Left forelimb (tissue), 1 donor: ENCODE measurements around the gene CYP27A1.
"Not testable (repeated sequence)": the region's sequence is repeated elsewhere in the genome, so short reads cannot be mapped to it uniquely, and the experiment has no call there.

ENCODE experiments used
- DNase-seq: peaks from one replicate; pipeline ENCODE4 v3.0.0-alpha.2; 2018; ENCODE audit warnings: low spot score

The CYP27A1 gene

DNA sequence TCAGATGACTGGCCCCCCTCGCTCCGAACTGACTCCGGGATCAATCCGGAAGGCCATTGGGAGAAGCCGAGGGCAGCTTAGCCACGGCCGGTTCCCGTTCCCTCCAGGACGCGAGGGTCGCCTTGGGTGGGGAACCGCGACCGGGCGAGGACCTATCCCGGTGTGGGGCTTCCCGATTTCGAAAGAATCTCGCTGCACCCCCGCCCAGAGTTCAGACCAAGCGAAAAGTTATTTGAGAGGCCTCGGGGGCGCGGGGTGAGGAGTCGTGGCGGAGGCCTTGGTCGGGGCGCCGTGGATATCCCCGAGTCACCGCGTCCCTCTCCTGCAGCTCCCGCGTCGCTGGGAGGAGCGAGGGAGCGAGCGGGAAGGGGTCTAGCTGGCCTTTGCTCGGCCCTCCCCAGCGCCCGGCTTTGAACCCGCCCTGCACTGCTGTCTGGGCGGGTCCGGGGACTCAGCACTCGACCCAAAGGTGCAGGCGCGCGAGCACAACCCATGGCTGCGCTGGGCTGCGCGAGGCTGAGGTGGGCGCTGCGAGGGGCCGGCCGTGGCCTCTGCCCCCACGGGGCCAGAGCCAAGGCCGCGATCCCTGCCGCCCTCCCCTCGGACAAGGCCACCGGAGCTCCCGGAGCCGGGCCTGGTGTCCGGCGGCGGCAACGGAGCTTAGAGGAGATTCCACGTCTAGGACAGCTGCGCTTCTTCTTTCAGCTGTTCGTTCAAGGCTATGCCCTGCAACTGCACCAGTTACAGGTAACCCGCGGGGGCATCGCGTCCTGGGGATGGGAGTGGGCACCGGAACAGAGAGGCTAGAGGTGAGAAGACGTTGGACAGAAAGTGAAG, at the start of gene CYP27A1:
TSS of gene CYP27A1 (plus strand) at position 457 of the 837 bp plus-strand sequence. CDS start at position 493, 36 bp downstream.
- peak; percentile 75 for DNase-seq

DNA sequence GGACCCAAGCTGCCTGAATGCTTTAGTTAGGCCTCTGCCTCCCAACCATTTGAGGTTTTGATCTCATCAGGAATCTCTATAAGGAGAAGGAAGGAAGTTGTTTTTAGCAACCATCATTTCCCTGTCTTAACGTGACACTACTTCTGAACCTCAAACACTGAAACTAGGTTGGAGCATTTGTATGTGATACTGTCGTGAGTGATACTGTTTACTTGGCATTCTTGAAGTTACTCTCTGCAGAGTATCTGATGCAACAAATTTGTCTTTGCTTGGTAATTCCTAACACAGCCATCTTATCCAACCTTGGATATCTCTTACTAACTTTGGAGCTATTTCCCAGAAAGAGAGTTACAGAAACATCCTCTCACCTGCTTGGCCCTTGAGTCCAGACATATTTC, 49.2 kb upstream of the CYP27A1 start:
- DNase-seq: no peak

DNA sequence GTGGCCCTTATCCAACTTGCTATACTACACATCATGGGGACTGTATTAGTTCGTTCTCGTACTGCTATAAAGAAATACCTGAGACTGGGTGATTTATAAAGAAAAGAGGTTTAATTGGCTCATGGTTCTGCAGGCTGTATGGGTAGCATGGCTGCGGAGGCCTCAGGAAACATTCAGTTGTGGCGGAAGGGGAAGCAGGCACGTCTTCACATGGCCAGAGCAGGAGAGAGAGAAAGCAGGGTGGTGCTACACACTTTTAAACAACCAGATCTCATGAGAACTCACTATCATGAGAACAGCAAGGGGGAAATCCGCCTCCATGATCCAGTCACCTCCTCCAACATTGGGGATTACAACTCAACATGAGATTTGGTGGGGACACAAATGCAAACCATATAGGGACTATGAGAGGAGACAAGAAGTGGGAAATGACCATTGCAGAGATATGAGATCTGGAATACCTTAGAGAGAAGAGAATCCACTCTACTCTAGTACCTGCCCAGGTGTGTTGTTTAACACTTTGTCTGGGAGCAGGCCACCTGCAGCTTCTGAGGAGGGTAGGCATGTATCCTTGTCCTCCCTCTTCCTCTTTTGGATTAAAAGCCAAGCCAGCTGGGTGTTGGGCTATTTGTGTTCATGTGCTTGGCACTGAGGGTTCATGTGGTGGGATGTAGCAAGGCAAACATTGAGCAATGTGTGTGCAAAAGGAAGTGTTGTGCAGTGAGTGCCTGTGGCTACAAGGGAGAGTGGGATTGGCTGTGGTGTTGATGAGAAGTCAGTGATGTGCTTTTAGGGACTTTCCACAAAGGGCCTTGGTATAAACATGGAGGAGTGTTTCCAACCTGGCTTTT, 48.6 kb upstream of the CYP27A1 start:
- DNase-seq: no peak

DNA sequence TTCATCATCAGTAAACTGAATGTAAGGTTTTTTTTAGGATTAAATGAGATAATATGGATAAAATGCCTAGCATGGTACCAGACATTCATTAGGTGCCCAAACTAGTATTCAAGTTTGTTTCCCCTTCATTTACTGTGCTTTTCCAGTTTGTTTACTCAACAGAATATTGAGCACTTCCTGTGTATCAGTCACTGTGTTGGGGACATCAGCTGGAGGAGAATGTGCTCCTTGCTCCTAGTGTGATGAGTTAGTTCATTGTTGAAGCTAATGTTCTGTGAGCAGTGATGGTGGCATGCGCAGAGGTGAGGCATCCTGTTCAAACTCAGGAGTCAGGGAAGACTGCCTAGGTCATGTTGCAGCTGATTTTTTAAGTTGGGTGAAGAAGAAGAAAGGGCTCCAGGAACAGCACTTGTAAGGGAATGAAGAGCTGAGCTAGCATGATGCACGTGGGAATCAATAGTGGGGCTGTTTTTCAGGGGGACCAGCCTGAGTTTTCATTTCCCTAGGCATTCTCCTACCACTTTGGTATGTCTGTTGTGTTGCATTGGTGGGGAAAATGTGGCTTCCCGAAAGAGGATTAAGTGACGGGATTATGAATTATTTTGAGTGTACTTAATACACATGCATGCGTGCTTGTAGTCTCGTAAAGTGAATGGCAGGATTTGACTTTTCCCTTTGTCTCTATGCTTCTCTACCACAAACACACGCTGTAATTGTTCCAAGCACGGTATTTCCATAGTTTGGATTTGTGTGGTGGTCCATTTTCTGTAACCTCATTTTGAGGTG, 47.6 kb upstream of the CYP27A1 start:
- no peak for DNase-seq

DNA sequence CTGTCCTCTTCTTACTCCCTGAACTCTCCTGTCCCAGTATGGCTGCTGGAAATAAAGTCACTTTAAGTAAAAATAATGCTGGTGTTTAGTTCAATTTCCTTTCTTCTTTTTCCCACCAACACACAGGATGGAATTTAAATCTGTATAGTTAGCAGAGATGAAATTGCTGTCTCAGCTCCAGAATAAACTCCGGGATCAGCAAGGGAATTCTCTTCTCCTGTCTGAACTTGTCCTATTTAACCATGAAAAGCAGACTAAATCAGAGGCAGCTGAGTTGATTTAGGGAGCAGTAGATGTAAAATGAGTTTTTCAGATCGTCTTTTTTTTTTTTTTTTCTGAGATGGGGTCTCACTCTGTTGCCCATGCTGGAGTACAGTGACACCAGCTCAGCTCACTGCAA, 45.4 kb upstream of the CYP27A1 start:
- no peak for DNase-seq

DNA sequence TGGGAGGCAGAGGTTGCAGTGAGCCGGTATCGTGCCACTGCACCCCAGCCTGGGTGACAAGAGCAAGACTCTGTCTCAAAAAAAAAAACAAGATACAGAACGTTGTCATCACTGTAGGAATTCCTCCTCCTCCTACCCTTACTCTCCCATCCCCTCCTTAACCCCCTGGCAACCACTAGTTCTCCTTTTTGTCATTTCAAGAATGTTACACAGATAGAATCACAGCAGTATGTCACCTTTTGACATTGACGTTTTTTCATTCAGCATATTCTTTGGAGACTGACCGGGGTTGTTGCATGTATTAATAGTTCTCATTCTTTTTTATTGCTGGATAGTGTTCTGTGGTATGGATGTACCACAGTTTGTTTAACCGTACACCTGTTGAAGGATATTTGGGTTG, 38.9 kb upstream of the CYP27A1 start:
- DNase-seq: no peak

DNA sequence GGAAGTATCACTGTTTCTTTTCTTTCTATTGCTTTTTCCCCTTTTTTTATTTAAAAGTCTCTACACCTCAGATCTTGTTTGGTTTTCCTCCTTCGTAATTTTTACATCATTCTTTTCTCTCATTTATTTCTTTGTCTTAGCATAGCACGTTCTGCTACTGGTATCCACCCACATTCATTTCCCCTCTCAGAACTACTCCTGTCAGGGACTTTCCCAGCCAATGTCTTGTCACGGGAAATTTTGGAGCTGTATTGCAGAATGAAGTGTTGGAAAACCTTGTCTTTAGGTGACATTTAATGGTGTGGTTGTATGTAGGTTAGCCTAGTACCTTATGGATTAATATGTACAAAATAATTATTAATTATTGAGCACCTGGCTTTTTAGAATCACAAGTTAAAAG, 37.3 kb upstream of the CYP27A1 start:
- DNase-seq: no peak

DNA sequence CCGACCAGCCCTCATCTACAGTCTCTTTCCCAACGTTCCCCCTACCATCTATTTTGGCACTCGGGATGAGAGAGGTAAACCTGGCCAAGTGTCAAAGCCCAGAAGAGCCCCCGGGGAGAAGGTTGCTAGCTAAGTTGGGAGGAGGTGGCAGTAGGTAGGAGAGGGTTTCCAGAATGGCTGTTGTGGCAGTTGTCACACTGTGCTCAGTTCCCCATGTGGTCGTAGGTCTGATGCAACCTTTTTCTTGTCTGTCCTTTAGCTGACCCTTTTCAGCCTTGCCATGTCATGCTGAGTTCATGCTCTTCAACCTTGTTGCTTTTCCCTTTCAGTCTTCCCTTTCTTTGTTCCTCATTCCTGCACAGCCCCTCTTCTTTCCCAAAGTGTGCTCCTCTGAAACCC, 36.8 kb upstream of the CYP27A1 start:
- DNase-seq: no peak

DNA sequence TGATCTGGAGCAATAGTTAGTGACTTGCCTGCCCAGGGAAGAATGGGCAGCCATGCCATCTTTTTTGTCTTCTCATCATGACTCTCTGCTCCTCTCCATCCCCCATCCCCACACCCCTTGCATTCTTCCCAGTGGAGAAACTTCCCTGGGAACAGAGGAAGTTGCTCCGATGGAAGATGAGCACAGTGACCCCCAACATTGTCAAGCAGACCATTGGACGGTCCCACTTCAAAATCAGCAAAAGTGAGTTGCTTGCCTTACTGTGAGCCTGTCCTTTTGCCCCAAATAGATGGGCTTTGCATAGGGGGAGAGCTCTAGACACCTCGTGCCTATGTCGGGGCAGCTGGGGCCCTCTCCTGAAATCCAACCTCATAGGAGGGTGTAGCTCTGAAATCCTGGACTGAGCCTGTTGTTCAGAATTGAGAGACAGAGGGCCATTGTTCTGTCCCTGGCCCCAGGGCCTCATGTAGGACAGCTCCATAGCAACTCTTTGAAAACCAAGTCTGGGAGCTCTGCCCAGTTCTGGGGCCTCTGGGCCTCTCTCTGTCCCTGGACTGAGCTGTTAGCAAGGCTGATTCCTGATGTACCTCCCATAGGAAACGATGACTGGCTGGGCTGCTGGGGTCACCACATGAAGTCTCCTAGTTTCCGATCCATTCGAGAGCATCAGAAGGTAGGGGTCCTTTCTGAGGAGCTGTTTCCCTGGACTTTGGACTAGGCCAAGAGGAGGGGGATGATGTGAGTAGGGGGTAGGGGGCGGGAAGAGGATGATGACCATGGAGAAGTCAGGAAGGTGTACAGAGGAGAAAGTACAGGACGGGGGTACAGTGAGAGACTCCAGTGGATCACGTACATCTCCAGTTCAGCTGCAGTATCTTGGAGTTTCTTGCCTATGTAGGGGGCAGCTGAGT, 36.1 kb upstream of the CYP27A1 start:
- DNase-seq: peak; percentile 73

DNA sequence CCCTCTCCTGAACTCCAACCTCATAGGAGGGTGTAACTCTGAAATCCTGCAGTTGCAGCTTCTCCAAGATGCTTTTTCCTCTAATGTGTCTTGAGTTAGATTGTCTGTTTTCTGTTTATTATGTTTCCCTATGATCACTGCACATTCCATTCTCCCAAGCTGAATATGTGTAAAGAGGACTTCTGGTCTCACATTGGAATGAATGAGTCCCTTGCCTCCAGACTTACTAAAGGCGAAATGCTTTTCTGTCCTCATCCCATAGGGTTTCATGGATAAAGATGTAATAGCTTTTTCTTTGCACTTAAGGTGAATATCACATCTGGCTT, 35.5 kb upstream of the CYP27A1 start:
- no peak for DNase-seq

DNA sequence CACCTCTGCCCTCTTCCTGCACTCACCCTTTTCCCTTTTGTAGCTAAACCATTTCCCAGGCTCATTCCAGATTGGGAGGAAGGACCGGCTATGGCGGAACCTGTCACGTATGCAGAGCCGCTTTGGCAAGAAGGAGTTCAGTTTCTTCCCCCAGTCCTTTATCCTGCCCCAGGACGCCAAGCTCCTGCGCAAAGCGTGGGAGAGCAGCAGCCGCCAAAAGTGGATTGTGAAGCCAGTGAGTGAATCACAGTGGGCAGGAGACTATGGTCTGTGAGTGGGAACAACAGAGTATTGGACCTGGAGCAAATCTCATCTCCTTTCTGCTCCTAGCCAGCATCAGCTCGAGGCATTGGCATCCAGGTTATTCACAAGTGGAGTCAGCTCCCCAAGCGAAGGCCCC, 35.0 kb upstream of the CYP27A1 start:
- no peak for DNase-seq

DNA sequence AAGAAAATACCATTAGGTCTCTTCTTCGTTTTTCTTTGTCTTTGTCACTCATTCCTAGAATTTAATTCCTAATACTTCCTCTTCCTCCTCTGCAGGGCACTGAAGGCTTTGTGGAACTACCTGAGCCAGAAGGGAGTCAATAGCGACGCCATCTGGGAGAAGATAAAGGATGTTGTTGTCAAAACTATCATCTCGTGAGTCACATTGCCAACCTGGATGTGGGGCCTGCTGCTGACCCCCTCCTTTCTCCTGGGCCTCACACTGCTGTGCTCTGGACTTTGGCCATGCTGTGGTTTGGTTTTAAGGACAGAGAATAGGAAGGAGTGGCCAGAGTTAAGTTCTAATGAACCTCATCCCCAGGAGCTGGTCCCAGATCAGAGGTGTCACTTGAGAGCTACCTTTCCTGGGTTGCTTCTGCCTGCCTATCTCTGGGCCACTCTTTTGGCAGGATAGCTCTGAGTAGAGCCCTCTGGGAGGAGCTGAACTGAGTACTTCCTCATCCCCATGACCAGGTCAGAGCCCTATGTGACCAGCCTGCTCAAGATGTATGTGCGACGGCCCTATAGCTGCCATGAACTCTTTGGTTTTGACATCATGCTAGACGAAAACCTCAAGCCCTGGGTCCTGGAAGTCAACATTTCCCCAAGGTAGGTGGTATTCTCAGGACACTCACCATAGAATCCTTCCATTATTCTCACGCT, 33.1 kb upstream of the CYP27A1 start:
- no peak for DNase-seq

DNA sequence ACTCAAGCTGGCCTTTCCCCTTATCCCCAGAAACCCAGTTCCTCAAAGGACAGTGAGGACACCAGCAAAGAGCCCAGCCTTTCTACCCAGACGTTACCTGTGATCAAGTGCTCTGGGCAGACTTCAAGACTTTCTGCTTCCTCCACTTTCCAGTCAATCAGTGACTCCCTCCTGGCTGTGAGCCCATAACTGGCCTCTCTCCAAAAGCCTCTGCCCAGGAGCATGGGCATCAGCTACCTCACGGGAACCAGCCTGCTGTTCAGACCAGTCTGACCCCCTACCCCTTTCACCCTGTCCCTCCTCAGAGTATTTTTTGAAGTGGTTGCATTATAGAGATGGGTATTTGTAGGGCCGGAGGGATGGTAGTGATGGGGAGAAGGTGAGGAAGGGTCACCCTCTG, 27.7 kb upstream of the CYP27A1 start:
- DNase-seq: no peak

DNA sequence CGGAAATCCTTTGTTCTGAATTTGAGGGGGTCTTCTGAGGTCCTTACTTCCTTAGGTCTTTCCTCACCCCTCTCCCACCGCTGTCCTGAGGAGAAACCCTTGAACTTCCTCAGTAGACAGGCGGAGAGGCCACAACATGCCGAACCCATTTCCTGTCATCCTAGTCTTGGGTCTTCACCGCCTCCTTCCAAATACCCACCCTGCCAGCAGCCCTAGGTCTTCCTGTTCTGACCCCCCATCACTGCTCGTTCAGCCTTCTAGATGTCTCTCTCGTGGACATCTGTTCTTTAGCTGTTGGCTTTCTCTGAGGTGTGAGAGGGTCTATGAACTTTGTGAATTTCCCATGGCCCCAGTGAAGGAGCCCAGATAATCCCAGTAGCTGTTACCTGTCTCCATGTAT, 27.2 kb upstream of the CYP27A1 start:
- DNase-seq: no peak

DNA sequence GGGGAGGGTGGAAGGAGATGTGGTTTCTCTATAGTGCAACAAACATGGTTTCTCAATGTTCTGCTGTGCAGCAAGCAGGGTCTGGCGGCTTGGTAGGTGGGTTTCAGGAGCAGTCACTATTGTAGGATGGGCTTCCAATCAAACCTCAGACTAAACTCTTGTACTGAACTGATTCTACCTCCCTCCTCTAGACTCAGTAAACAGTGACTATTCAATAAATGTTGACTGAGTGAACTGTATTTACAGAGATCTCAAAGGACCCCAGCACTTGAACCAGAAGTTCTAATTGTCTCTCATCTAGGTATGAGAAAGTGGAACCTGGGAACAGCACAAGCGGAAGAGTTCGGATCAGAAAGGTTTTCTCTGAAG, 26.8 kb upstream of the CYP27A1 start:
- DNase-seq: no peak

DNA sequence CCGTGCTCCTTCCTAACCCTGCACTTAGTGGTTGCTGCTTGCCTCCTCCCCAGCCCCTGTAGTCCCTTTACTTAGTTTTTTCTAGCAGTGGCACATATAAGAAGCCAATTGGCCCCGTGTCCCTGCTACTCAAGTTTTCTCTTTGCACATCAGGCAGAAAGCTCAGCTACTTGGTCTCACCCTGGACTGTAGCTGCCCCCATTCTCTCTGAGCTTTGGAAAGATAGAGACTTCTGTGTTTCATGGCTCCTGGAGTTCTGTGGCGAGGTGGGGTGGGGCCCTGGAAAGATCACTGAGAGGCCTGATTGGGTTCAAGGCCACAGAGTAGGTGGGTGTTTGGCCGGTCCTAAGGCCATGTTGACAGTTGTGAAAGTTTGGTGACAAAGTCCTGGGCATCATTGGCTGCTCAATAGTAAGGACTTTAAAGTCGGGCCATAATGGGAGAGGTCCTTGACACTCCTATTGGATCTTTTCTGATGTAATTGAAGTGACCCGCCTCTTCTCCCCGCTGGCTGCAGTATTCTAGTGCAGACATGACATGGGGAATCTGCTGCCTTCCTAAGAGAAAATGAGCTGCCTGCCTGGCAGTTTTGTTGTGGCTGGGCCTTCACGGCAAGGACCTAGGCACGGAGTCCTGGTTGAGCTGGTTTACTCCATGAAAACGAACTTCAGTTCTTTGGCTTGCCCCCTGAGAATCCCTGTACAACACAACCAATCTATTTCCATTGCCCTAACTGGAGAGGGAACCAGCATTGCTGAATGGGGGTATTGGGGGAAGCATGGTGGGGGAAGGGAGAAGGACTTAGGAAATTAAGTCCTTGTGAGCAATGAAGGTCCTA, 26.2 kb upstream of the CYP27A1 start:
- no peak for DNase-seq

DNA sequence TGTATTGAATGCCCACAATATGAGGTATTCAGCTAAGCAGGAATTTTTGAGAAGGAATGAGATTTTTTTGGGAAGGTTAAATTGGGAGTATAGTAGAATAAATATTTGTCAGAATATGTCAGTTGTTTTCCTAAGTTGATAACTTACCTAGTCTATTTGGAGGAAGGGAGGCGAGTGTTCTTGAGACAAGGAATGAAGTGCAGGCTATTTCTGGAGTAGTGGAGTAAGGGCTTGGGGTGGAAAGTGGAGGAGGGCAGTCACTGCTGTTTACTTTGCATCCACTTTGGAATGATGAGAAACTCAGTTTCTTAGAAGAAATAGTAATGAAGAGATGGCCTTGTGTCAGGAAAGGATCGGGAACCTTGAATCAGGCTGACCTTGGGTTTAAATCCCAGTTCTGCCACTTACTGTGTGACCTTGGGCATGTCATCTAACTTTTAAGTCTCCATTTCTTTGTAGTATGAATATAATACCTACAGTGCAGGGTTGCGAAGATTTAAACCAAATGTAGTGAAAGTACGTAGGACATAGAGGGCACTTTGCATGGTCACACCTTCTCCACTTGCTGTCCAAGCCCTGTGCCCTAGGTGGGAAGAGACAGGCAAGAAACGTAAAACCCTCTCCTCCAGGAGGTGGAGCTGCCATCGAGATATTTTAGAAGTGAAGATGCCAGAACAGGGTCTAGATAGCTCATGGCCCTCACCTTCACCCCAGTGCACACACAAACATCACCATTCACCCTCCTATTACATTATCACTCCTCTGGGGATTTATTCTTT, 25.2 kb upstream of the CYP27A1 start:
- DNase-seq: no peak

DNA sequence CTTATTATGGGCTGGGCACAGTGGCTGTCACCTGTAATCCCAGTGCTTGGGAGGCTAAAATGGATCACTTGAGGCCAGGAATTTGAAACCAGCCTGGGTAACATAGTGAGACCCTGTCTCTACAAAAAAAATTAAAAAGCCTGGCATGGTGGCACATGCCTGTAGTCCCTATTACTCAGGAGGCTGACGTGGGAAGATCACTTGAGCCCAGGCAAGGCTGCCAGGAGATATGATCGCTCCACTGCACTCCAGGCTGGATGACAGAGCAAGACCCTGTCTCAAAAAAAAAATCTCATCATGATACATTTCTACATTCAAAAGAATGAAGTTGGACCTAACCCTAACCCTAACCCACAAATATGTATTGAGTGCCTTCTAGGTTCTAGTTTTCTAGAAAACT, 20.2 kb upstream of the CYP27A1 start:
- DNase-seq: no peak

DNA sequence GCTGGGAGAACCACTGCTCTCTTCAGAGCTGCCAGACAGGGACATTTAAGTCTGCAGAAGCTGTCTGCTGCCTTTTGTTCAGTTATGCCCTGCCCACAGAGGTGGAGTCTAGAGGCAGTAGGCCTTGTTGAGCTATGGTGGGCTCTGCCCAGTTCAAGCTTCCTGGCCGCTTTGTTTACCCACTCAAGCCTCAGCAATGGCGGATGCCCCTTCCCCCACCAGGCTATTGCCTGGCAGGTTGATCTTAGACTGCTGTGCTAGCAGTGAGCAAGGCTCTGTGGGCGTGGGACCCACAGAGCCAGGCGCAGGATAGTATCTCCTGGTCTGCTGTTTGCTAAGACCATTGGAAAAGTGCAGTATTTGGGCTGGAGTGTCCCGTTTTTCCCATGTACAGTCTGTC, 9.2 kb upstream of the CYP27A1 start:
- DNase-seq: not testable (repeated sequence)
